ENCODE data around the gene PDX1.
A peak's percentile ranks its signal among the peaks of the same experiment; 100 is the strongest.

GRCh38 chr13:27961227-27962085 is 41.7 kb downstream of the PDX1 start:
- TF ChIP-seq CTCF (conservative IDR thresholded peaks at IDR 0.05; ENCODE audit: low read depth, low read length), result no peak
- peak; percentile 12 for TF ChIP-seq EZH2 (IDR thresholded peaks at IDR 0.05; ENCODE audit: borderline replicate concordance, low read depth, low read length, poor library complexity, severe bottlenecking)

All from A673 (cell line).